Measurements from ENCODE around the gene SPRED2.
A peak's percentile ranks its signal among the peaks of the same experiment; 100 is the strongest.

The SPRED2 gene

GRCh38 chr2:65388051-65388531 is 44.3 kb downstream of the SPRED2 start:
- no peak for DNase-seq (ENCODE audit: low read depth in 3 of 3, low spot score in 1 of 3)

DNA sequence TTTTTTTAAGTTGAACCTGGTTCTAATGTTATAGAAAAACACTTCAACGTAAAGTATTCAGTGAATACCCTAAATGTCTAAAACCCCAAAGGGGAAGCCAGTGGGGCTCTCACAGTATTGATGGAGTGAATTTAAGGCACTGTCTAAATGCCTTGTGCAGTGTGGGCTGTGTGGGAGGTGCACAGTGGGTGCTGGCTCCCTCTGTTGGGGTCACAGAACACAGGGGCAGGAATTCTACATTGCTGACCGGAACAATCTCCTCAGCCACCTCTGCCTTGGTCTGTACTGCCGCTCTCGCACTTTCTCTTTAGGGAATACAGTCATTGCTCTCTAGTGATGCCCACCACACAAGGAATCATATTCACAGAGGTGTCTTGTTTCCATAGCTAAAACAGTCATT is 45.4 kb downstream of the SPRED2 start:
- no peak for DNase-seq (ENCODE audit: low read depth in 3 of 3, low spot score in 1 of 3)

GRCh38 chr2:65386344-65386743 is 46.1 kb downstream of the SPRED2 start:
- DNase-seq (ENCODE audit: low read depth in 3 of 3, low spot score in 1 of 3), result no peak

DNA sequence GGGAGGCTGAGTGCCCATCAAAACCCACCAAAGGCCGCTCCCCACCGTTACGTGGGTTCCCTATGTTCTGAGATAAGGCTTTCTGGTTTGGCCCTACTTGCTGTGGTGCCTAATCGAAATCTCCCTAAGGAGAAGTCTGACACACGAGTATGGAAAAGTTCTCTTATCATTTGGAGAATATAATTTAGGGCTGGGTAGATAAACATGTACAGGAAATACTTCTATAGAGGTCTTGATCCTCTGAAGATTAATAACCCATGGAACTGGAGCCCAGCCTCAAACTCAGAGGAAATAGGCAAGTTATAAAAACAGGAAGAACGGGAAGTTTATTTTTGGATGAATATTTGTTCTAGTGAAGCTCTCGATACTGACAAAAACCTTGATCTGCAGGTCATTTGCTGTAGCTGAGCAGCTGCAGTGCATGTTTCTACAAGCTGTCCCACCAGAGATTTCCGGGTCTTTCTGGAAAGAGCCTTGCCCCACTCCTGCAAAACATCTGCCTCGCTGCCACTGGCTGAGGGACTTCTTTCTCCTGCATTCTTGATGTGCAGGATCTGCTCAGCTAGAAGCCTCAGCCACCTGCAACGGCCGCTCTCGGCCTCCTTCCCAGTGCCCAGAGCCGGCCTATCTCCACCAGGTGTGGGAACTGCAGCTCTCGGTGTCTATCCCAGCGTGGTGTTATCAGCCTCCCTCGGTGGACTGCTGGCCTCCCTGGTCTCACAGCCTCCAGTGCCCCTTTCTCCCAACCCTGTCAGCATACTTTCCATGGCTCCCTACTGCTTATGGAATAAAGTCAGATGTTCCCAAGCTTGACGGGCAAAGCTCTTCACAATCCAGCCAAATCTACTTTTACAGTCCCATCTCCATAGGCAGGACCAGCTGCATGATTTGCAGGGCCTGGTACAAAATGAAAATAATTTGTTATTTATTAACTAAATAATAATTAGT is 48.6 kb downstream of the SPRED2 start:
- no peak for DNase-seq (ENCODE audit: low read depth in 3 of 3, low spot score in 1 of 3)

DNA sequence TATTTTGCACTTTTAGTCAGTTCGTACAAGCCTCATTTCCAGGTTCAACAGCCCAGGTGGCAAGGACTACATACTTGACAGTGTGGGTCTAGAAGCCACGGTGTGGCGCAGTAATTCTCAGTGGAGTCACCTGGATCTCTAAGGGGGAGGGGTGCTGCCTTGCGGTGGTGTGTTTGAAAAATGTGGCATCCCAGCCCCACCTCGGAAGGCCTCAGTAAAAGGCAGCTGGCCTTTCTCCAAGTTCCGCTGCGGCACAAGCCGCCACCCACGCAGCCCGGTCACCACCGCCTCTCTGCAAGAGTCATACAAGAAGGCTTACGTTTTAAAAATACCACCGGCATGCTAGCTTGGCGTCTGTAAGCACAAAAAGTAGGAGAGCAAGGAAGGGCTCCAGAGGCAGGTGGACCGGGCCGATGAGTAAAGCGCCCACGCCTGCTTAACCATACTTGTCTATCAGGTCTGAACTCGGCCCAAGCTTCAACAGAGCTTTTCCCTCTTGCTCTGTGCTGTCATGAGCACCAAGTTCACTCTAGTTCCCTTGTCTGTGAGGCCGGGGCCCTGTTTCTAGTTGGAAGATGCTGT is 49.5 kb downstream of the SPRED2 start:
- DNase-seq (ENCODE audit: low read depth in 3 of 3, low spot score in 1 of 3), result peak; percentile 22 to 62 (median 40)

- no peak for DNase-seq (ENCODE audit: low read depth in 3 of 3, low spot score in 1 of 3)
These were observed 50.1 kb downstream of the SPRED2 start for GRCh38 chr2:65382323-65382722.

GRCh38 chr2:65381607-65382051 is 50.8 kb downstream of the SPRED2 start:
- no peak for DNase-seq (ENCODE audit: low read depth in 3 of 3, low spot score in 1 of 3)

DNA sequence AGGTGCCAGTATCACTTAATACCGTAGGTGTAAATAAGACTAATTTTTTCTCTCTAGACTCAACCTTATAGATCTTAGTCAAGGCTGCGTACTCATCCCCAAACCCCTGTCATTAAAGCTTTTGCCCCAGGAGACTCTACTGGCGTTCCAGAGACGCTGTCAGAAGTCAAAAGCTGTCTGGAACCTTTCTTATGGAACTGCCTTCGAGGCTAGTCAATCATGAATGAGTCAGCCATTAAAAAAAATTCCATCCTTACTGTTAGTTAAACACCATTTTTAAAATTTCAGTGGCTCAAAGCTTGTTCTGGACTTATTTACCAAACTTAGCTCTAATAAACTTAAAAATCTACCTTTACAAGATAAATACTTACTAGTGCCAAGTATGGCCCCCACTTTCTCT is 52.1 kb downstream of the SPRED2 start:
- DNase-seq (ENCODE audit: low read depth in 3 of 3, low spot score in 1 of 3), result no peak

DNA sequence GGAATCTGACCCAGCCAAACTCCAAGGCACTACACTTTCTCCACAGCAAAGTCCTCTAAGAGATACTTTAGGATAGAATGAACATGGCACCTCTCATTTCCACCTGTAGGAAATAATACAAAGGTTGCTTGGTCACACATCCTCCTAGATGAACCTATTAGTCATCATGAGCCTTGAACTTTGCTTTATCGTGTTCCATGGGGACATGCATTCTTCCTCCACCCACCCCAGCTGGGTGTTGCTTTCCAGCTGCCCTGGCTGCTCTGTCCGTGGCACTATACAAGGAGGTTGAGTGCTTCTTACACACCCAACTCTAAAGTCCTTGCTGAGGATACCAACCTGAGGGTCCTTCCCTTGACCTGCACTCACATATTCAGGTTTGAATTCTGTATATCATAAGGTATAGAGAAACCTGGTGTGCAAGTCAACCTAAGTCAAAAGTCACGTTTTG is 52.7 kb downstream of the SPRED2 start:
- DNase-seq (ENCODE audit: low read depth in 3 of 3, low spot score in 1 of 3), result no peak

DNA sequence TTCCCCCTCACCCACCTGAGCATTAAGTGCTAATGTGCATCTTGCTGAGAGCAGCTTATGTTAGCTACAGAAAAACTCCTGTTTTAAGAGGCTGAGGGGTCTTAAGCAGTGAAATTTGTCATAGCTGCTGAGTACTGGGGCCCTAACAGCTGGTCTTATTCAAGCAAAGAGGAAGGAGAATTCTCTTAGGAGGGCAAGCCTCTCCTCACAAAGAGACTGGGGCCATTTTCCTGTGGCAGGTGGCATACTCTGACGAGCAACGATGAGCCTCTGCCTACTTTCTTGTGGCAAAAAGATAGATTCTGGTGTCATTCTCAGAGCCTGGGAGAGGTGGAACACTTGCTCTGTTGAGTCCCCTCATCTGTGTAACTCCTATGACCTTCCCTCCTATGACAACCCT is 53.2 kb downstream of the SPRED2 start:
- no peak for DNase-seq (ENCODE audit: low read depth in 3 of 3, low spot score in 1 of 3)

DNA sequence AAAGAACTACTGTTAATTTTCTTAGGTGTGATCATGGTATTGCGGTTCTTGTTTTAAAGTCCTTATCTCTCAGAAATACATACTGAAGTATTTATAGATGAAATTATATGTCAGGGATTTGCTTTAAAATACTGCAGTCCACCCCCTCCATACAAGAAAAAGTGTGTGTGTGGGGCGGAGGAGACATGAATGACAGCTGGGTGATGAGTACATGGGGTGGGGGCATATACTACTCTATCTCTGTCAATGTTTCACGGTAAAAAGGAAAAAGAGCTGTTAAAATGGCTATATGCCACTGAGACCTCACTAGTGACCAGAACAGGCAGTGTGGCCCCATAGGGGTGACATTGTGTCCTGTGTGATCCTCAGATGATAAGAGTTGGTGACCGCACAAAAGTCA is 54.1 kb downstream of the SPRED2 start:
- no peak for DNase-seq (ENCODE audit: low read depth in 3 of 3, low spot score in 1 of 3)

GRCh38 chr2:65377556-65378192 is 54.7 kb downstream of the SPRED2 start:
- DNase-seq (ENCODE audit: low read depth in 3 of 3, low spot score in 1 of 3), result no peak

GRCh38 chr2:65375723-65376122 is 56.7 kb downstream of the SPRED2 start:
- no peak for DNase-seq (ENCODE audit: low read depth in 3 of 3, low spot score in 1 of 3)

DNA sequence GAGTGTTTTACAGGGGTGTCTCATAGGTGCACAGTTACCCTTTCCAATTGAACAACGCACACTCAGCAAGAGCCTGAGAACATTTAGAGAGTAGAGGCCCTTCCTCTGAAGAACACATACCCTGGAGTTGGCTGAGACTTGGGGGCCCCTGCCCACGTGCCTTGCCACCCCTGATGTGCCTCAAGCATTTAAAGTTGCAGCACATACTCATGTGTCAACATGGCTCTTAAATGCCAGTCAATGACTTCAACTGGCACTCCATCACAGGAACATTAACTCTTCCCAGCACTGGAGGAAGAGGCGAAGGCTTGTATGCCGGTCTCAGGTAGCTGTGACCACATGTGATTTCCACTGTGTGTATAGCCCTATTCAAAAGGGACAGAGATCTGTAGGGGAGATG is 57.4 kb downstream of the SPRED2 start:
- DNase-seq (ENCODE audit: low read depth in 3 of 3, low spot score in 1 of 3), result no peak

DNA sequence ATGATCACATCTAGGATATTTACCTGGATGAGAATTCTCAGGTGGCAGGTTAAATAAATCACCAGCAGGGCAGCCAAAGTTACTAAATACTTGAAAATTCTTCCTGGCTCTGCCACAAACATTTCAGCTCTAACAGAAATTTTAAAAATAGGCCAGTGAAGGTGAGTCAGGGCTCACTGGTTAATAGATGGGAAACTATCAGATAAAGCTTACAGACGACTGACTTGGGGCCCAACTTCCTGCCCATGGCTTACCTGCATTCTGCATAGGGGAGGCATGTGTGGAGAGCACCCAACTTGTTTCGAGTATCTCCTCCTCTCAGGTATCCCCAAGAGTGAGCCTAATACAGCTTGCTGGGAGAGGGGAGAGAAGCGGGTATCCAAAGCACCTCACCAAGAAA is 57.8 kb downstream of the SPRED2 start:
- no peak for DNase-seq (ENCODE audit: low read depth in 3 of 3, low spot score in 1 of 3)

- DNase-seq (ENCODE audit: low read depth in 3 of 3, low spot score in 1 of 3), result no peak
These were observed 59.0 kb downstream of the SPRED2 start for GRCh38 chr2:65373365-65373918.

DNA sequence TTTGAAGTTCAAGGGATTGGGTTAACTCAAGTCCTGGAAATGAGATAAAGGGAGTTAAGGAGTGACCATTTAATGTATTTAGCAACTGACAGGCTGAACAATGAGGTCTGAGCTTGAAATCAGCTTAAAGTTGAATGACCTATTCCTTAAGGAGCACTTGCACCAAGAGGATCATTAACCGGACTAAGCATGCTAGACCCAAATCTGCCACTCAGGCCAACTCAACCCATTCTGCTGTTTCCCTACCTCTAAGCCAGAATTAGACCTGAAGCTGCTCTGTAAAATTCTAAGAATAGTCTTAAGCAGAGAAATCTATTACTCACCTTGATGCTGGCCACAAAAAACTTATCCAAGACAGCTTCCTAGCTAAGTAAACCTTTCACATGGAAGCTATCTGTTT is 59.8 kb downstream of the SPRED2 start:
- DNase-seq (ENCODE audit: low read depth in 3 of 3, low spot score in 1 of 3), result no peak

DNA sequence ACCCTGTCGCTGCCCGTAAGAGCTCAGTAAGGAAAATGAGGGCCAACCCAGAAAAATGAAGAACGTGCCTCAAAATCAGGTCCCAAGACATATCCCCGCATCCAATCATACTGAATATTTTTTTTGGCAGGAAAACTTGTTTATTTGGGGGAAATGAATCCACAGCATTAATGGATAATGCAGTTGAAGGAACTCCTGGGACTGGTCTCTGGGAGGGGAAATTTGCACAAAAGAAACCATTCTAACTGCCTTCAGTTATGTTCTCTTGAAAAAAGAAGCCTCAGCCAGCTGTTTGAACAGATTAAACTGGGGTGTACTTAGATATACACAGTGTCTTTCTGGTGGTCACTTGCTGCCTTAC is 61.3 kb downstream of the SPRED2 start:
- DNase-seq (ENCODE audit: low read depth in 3 of 3, low spot score in 1 of 3), result no peak

GRCh38 chr2:65370387-65371073 is 61.9 kb downstream of the SPRED2 start:
- no peak for DNase-seq (ENCODE audit: low read depth in 3 of 3, low spot score in 1 of 3)

- no peak for DNase-seq (ENCODE audit: low read depth in 3 of 3, low spot score in 1 of 3)
These were observed 62.4 kb downstream of the SPRED2 start for GRCh38 chr2:65369980-65370379.

DNA sequence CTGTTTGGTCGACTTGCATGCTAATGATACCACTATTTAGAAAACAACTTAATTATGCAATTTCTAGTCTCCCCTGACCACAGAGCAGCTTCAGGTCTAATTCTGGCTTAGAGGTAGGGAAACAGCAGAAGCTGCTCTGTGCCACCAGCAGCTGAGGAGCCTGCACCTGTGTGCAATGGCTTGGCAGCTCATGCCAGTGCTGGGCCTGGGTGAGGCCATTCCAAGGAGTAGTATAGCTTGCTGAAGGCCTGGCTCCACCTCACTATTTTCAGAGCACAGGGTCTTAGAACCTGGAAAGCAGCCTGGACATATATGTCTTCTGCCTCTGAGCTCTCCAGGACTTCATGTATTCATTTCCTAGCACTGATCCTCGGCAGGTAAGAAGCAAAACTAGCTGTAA is 62.8 kb downstream of the SPRED2 start:
- DNase-seq (ENCODE audit: low read depth in 3 of 3, low spot score in 1 of 3), result no peak
